Measurements from ENCODE around the gene GLI3. TPM values are rescaled to one million over a fixed set of nuclear protein-coding genes. Genes with fewer than 3 reads are reported as not detected.

The GLI3 gene
- total RNA-seq, 1 experiment from 2014 or later: 23.1 TPM

GRCh38 chr7:41916450-41916927 is 320.5 kb downstream of the GLI3 start:
- BruUV-seq (replicated peaks): no TSS peak
- no peaks in the 10 kb centered on the region for H3K36me3 Mint-ChIP-seq (ENCODE audit: insufficient read depth, unreplicated experiment)
- ChIA-PET CTCF (interaction anchor here (2.0 kb wide), 1 partner anchor 24 kb away, joined by 12 read pairs; no protein-coding TSS in a partner anchor), POLR2A (interaction anchor here (1.2 kb wide), 1 partner anchor 40 kb away, joined by 3 read pairs; no protein-coding TSS in a partner anchor)
- intact Hi-C loops (cut with micrococcal nuclease): no loop called here
- H3K27ac Mint-ChIP-seq (ENCODE audit: low read depth, unreplicated experiment): peak overlapping the region; percentile 81
- H3K27me3 Mint-ChIP-seq (ENCODE audit: insufficient read depth, unreplicated experiment): no peaks in the 10 kb centered on the region
- peak overlapping the region; percentile 29 for H3K4me3 Mint-ChIP-seq (ENCODE audit: unreplicated experiment)
- peaks cover 34% of the 10 kb centered on the region for H3K4me1 Mint-ChIP-seq (ENCODE audit: insufficient read depth, unreplicated experiment)
- DNase-seq (ENCODE audit: unreplicated experiment): peak; percentile 90
- no peak for TF ChIP-seq CTCF (IDR thresholded peaks at IDR 0.05; ENCODE audit: unreplicated experiment)
- no peaks in the 10 kb centered on the region for H3K9me3 Mint-ChIP-seq (ENCODE audit: unreplicated experiment)

- no TSS peak for BruUV-seq (replicated peaks)
- intact Hi-C loops (cut with micrococcal nuclease): no loop called here
- ChIA-PET CTCF (interaction anchor here (0.6 to 2.0 kb wide), 6 partner anchors 12 to 438 kb away, joined by 3 to 12 read pairs (median 4); no protein-coding TSS in a partner anchor), POLR2A (interaction anchor here (0.6 to 1.2 kb wide), 2 partner anchors 41 to 143 kb away, joined by 3 read pairs; no protein-coding TSS in a partner anchor)
- H3K36me3 Mint-ChIP-seq (ENCODE audit: insufficient read depth, unreplicated experiment): no peaks in the 10 kb centered on the region
- peak overlapping the region; percentile 81 for H3K27ac Mint-ChIP-seq (ENCODE audit: low read depth, unreplicated experiment)
- H3K9me3 Mint-ChIP-seq (ENCODE audit: unreplicated experiment): no peaks in the 10 kb centered on the region
- TF ChIP-seq CTCF (IDR thresholded peaks at IDR 0.05; ENCODE audit: unreplicated experiment): no peak
- peaks cover 34% of the 10 kb centered on the region for H3K4me1 Mint-ChIP-seq (ENCODE audit: insufficient read depth, unreplicated experiment)
- no peak for DNase-seq (ENCODE audit: unreplicated experiment)
- H3K27me3 Mint-ChIP-seq (ENCODE audit: insufficient read depth, unreplicated experiment): no peaks in the 10 kb centered on the region
- no peak overlapping the region for H3K4me3 Mint-ChIP-seq (ENCODE audit: unreplicated experiment)
Measured at GRCh38 chr7:41915871-41916270, 321.1 kb downstream of the GLI3 start.

GRCh38 chr7:41912851-41913567 is 324.0 kb downstream of the GLI3 start:
- H3K9me3 Mint-ChIP-seq (ENCODE audit: unreplicated experiment): peaks cover 8% of the 10 kb centered on the region
- no peak overlapping the region for H3K4me3 Mint-ChIP-seq (ENCODE audit: unreplicated experiment)
- ChIA-PET CTCF (no interaction called here), POLR2A (no interaction called here)
- BruUV-seq (replicated peaks): no TSS peak
- no peak for TF ChIP-seq CTCF (IDR thresholded peaks at IDR 0.05; ENCODE audit: unreplicated experiment)
- H3K36me3 Mint-ChIP-seq (ENCODE audit: insufficient read depth, unreplicated experiment): no peaks in the 10 kb centered on the region
- no peak overlapping the region for H3K27ac Mint-ChIP-seq (ENCODE audit: low read depth, unreplicated experiment)
- intact Hi-C loops (cut with micrococcal nuclease): no loop called here
- no peaks in the 10 kb centered on the region for H3K27me3 Mint-ChIP-seq (ENCODE audit: insufficient read depth, unreplicated experiment)
- DNase-seq (ENCODE audit: unreplicated experiment): no peak
- H3K4me1 Mint-ChIP-seq (ENCODE audit: insufficient read depth, unreplicated experiment): peaks cover 26% of the 10 kb centered on the region

GRCh38 chr7:41912426-41912825 is 324.6 kb downstream of the GLI3 start:
- ChIA-PET POLR2A (no interaction called here), CTCF (no interaction called here)
- no peak overlapping the region for H3K4me3 Mint-ChIP-seq (ENCODE audit: unreplicated experiment)
- H3K4me1 Mint-ChIP-seq (ENCODE audit: insufficient read depth, unreplicated experiment): peaks cover 21% of the 10 kb centered on the region
- peaks cover 8% of the 10 kb centered on the region for H3K9me3 Mint-ChIP-seq (ENCODE audit: unreplicated experiment)
- no peaks in the 10 kb centered on the region for H3K27me3 Mint-ChIP-seq (ENCODE audit: insufficient read depth, unreplicated experiment)
- no peaks in the 10 kb centered on the region for H3K36me3 Mint-ChIP-seq (ENCODE audit: insufficient read depth, unreplicated experiment)
- BruUV-seq (replicated peaks): no TSS peak
- no peak overlapping the region for H3K27ac Mint-ChIP-seq (ENCODE audit: low read depth, unreplicated experiment)
- intact Hi-C loops (cut with micrococcal nuclease): no loop called here
- no peak for TF ChIP-seq CTCF (IDR thresholded peaks at IDR 0.05; ENCODE audit: unreplicated experiment)
- DNase-seq (ENCODE audit: unreplicated experiment): no peak

Data from MCF 10A (cell line).